Smooth muscle cell (in vitro differentiated cells): ENCODE data around the gene ALDH4A1. TPM values are rescaled to one million over a fixed set of nuclear protein-coding genes. Genes with fewer than 3 reads are reported as not detected.
"Not testable (repeated sequence)": the region's sequence is repeated elsewhere in the genome, so short reads cannot be mapped to it uniquely, and the experiment has no call there.

Source experiments
- DNase-seq: peaks from one replicate; lab custom pipeline; 2025; ENCODE audit not compliant: unreplicated experiment; lab: John Stamatoyannopoulos, UW
- H2AFZ ChIP-seq: fragments of 200-600 bp; sonication (generic); 2 replicates; pipeline ENCODE4 v1.6.0; 2016; ENCODE audit warnings: antibody characterized with exemption, low read depth, mild to moderate bottlenecking
- H3F3A ChIP-seq: fragments of 200-600 bp; sonication (generic); 2 replicates; pipeline ENCODE4 v1.6.0; 2017; ENCODE audit warnings: antibody characterized with exemption, low read depth
- H3K27ac ChIP-seq: fragments of 200-600 bp; sonication (generic); 2 replicates; pipeline ENCODE4 v1.5.1; 2016; ENCODE audit warnings: low read depth, mild to moderate bottlenecking
- H3K27me3 ChIP-seq: fragments of 200-600 bp; sonication (generic); 2 replicates; pipeline ENCODE4 v1.6.1; 2016; ENCODE audit warnings: low read depth, mild to moderate bottlenecking
- H3K36me3 ChIP-seq: fragments of 200-600 bp; sonication (generic); 2 replicates; pipeline ENCODE4 v1.5.1; 2016; ENCODE audit warnings: low read depth
- H3K4me1 ChIP-seq: fragments of 200-600 bp; sonication (generic); 2 replicates; pipeline ENCODE4 v1.5.1; 2016; ENCODE audit warnings: low read depth
- H3K4me2 ChIP-seq: fragments of 200-600 bp; sonication (generic); 2 replicates; pipeline ENCODE4 v1.6.0; 2016; ENCODE audit warnings: mild to moderate bottlenecking
- H3K4me3 ChIP-seq: fragments of 200-600 bp; sonication (generic); 2 replicates; pipeline ENCODE4 v1.5.1; 2016; ENCODE audit warnings: mild to moderate bottlenecking
- H3K79me2 ChIP-seq: fragments of 200-600 bp; sonication (generic); 2 replicates; pipeline ENCODE4 v1.6.0; 2016; ENCODE audit warnings: low read depth, mild to moderate bottlenecking
- H3K9ac ChIP-seq: fragments of 200-600 bp; sonication (generic); 2 replicates; pipeline ENCODE4 v1.6.0; 2016; ENCODE audit warnings: low read depth
- H3K9me3 ChIP-seq: fragments of 200-600 bp; sonication (generic); replicated peaks from 2 replicates; pipeline ENCODE4 v1.5.1; 2016; ENCODE audit warnings: low read depth
- H4K20me1 ChIP-seq: fragments of 200-600 bp; sonication (generic); 2 replicates; pipeline ENCODE4 v1.6.0; 2016; ENCODE audit warnings: low read depth
- WGBS: methylation state at CpG from one replicate; pipeline ENCODE4 v1.1.7; 2016; ENCODE audit warnings: low lambda C conversion rate; 5-methylcytosine and 5-hydroxymethylcytosine counted together
- polyA plus RNA-seq: library from polyadenylated mRNA; unstranded; fragments of >200 nt; fragmentation: Nextera tagmentation; extraction: Ambion mirVana; gene quantifications from 2 replicates; pipeline ENCODE4 v1.2.1, GENCODE V29; 2016
- total RNA-seq: library from RNA; depleted of rRNA; stranded (reverse); fragments of >200 nt; gene quantifications from 2 replicates; pipeline ENCODE4 v1.2.3, GENCODE V29; 2014
- TF ChIP-seq, protein P1 (sequence below): fragments of 200-600 bp; sonication (generic); IDR thresholded peaks from 2 replicates; pipeline ENCODE4 v1.5.1; 2017; ENCODE audit warnings: borderline replicate concordance, mild to moderate bottlenecking, antibody characterized with exemption; ENCODE audit not compliant: insufficient read depth, poor library complexity, severe bottlenecking

The ALDH4A1 gene
- total and polyA plus RNA-seq, 2 experiments from 2014 or later: 4.8 to 7.2 TPM

GRCh38 chr1:18870957-18871356 is 31.4 kb downstream of the ALDH4A1 start:
- no peaks in the 10 kb centered on the region for H3K4me1 ChIP-seq

GRCh38 chr1:18870595-18870865 is 31.8 kb downstream of the ALDH4A1 start:
- not testable (repeated sequence) for H3K27me3 ChIP-seq, H3K9ac ChIP-seq, H2AFZ ChIP-seq, H3K79me2 ChIP-seq, DNase-seq, H3K4me2 ChIP-seq, H3F3A ChIP-seq, H3K4me3 ChIP-seq, H3K9me3 ChIP-seq, H4K20me1 ChIP-seq, H3K36me3 ChIP-seq, H3K4me1 ChIP-seq, H3K27ac ChIP-seq
- 96% methylated on average over 3 of the region's 3 CpGs for whole genome bisulfite sequencing

More at GRCh38 chr1:18870957-18871356, 31.4 kb downstream of the ALDH4A1 start:
- H3K27me3 ChIP-seq: peaks cover 4% of the 10 kb centered on the region
- no peaks in the 10 kb centered on the region for H3F3A ChIP-seq
- TF ChIP-seq, protein P1, sequence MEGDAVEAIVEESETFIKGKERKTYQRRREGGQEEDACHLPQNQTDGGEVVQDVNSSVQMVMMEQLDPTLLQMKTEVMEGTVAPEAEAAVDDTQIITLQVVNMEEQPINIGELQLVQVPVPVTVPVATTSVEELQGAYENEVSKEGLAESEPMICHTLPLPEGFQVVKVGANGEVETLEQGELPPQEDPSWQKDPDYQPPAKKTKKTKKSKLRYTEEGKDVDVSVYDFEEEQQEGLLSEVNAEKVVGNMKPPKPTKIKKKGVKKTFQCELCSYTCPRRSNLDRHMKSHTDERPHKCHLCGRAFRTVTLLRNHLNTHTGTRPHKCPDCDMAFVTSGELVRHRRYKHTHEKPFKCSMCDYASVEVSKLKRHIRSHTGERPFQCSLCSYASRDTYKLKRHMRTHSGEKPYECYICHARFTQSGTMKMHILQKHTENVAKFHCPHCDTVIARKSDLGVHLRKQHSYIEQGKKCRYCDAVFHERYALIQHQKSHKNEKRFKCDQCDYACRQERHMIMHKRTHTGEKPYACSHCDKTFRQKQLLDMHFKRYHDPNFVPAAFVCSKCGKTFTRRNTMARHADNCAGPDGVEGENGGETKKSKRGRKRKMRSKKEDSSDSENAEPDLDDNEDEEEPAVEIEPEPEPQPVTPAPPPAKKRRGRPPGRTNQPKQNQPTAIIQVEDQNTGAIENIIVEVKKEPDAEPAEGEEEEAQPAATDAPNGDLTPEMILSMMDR: no peak
- WGBS: 96% methylated on average over 10 of the region's 10 CpGs
- no peak overlapping the region for H2AFZ ChIP-seq
- H3K4me2 ChIP-seq: no peak overlapping the region
- no peaks in the 10 kb centered on the region for H3K9me3 ChIP-seq
- H3K9ac ChIP-seq: no peak overlapping the region
- H4K20me1 ChIP-seq: no peaks in the 10 kb centered on the region
- no peak overlapping the region for H3K27ac ChIP-seq
- H3K79me2 ChIP-seq: no peaks in the 10 kb centered on the region
- H3K4me3 ChIP-seq: no peak overlapping the region
- H3K36me3 ChIP-seq: no peaks in the 10 kb centered on the region
- DNase-seq: no peak

GRCh38 chr1:18869847-18870594 is 32.3 kb downstream of the ALDH4A1 start:
- no peaks in the 10 kb centered on the region for H4K20me1 ChIP-seq
- no peak overlapping the region for H3K9ac ChIP-seq
- no peaks in the 10 kb centered on the region for H3F3A ChIP-seq
- no peak overlapping the region for H3K27ac ChIP-seq
- no peaks in the 10 kb centered on the region for H3K4me1 ChIP-seq
- no peaks in the 10 kb centered on the region for H3K79me2 ChIP-seq
- H3K4me2 ChIP-seq: no peak overlapping the region
- no peak overlapping the region for H3K4me3 ChIP-seq
- TF ChIP-seq, protein P1: no peak
- no peaks in the 10 kb centered on the region for H3K36me3 ChIP-seq
- 84% methylated on average over 9 of the region's 9 CpGs for WGBS
- no peak for DNase-seq
- no peak overlapping the region for H2AFZ ChIP-seq
- peaks cover 8% of the 10 kb centered on the region for H3K27me3 ChIP-seq
- H3K9me3 ChIP-seq: no peaks in the 10 kb centered on the region

DNA sequence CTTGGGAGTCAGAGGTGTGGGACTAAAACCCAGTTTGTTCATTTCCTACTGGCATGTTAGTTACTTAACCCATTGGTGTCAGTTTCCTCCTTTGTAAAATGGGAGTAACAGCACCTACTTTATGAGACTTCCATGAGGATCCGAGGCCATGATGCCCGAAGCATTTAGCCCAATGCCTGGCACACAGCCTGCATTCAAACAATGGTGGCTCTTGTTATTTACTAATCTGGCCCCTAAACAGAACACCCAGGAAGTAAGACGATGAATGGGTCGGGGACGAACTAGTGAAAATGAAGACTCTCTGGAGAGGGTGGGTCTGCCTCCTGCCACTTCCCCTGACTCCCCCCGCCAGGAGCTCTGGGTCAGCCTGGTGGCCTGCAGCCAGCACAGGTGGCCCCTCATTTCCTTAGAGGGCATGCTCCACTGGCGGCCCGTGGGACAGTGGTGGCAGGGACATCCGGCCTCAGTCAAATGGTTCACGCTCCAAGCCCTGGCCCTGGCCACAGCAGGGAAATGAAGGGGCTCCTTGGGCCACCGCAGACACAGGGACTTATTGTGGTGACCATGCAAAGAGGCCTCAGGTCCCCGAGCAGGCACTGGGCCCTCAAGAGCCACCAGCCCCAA is 33.4 kb downstream of the ALDH4A1 start:
- Histone ChIP-seq H3K9me3 (no peaks in the 10 kb centered on the region), H3K79me2 (no peaks in the 10 kb centered on the region), H3K9ac (no peak overlapping the region), H3K4me2 (no peak overlapping the region), H3K4me1 (no peaks in the 10 kb centered on the region), H4K20me1 (no peaks in the 10 kb centered on the region), H3K27ac (no peak overlapping the region), H3F3A (no peaks in the 10 kb centered on the region), H3K36me3 (no peaks in the 10 kb centered on the region), H3K4me3 (no peak overlapping the region), H3K27me3 (peaks cover 8% of the 10 kb centered on the region), H2AFZ (no peak overlapping the region)
- 92% methylated on average over 12 of the region's 12 CpGs for WGBS
- TF ChIP-seq, protein P1: no peak
- DNase-seq: no peak
